IMR-90 (cell line): ENCODE data around the gene GRIK3. TPM values are rescaled to one million over a fixed set of nuclear protein-coding genes. Genes with fewer than 3 reads are reported as not detected.

Source experiments
- ATAC-seq: fragments of 200-7000 bp; cut with Tn5 transposase; 2 replicates; pipeline ENCODE4 v1.9.1; 2020; ENCODE audit warnings: low read depth, mild to moderate bottlenecking, moderate library complexity
- BruUV-seq: library from RNA; stranded (reverse); fragments of 400-500 nt; replicated peaks from 2 replicates; lab custom pipeline; 2021; lab: Mats Ljungman, UMichigan
- CTCF ChIA-PET: fragments of 300-600 bp; formaldehyde crosslinking; extraction: SDS; loops from one replicate; lab custom pipeline; 2021; ENCODE audit warnings: antibody characterized with exemption; lab: Yijun Ruan, JAX
- POLR2A ChIA-PET: fragments of 300-600 bp; sonication (Branson Sonifier 250); formaldehyde crosslinking; loops from one replicate; lab custom pipeline; 2022; ENCODE audit warnings: antibody characterized with exemption; ENCODE audit not compliant: unreplicated experiment; lab: Charles Lee
- DNase-seq: peaks from one replicate; pipeline ENCODE4 v3.0.0; 2013
- H2AFZ ChIP-seq: replicated peaks from 2 replicates; pipeline ENCODE3; 2013; ENCODE audit warnings: low read length, mild to moderate bottlenecking; ENCODE audit not compliant: poor library complexity
- H2AK5ac ChIP-seq: 2 replicates; pipeline ENCODE4 v1.6.1; 2013; ENCODE audit warnings: low read depth, low read length, inconsistent platforms
- H2AK9ac ChIP-seq: replicated peaks from 2 replicates; pipeline ENCODE3; 2013; ENCODE audit warnings: mild to moderate bottlenecking, low read depth, low read length, moderate library complexity; ENCODE audit not compliant: poor library complexity
- H2BK120ac ChIP-seq: 2 replicates; pipeline ENCODE4 v1.6.1; 2013; ENCODE audit warnings: low read depth, low read length, inconsistent platforms
- H2BK15ac ChIP-seq: 3 replicates; pipeline ENCODE4 v1.6.1; 2013; ENCODE audit warnings: low read depth, low read length, inconsistent platforms
- H2BK20ac ChIP-seq: 2 replicates; pipeline ENCODE4 v1.6.1; 2013; ENCODE audit warnings: low read depth, mild to moderate bottlenecking, inconsistent platforms, low read length, moderate library complexity
- H2BK5ac ChIP-seq: 2 replicates; pipeline ENCODE4 v1.6.1; 2013; ENCODE audit warnings: mild to moderate bottlenecking, low read depth, low read length, inconsistent platforms; ENCODE audit not compliant: poor library complexity, severe bottlenecking
- H3K14ac ChIP-seq: replicated peaks from 2 replicates; pipeline ENCODE4 v1.6.1; 2013; ENCODE audit warnings: low read depth, low read length, inconsistent platforms
- H3K18ac ChIP-seq: 2 replicates; pipeline ENCODE4 v1.6.1; 2013; ENCODE audit warnings: low read depth, low read length, control low read depth
- H3K23ac ChIP-seq: 2 replicates; pipeline ENCODE4 v1.6.1; 2013; ENCODE audit warnings: low read depth, low read length, inconsistent platforms
- H3K27ac ChIP-seq: 2 replicates; pipeline ENCODE4 v1.5.1; 2013; ENCODE audit warnings: mild to moderate bottlenecking, control low read depth, low read length; ENCODE audit not compliant: insufficient read depth
- H3K27me3 ChIP-seq: 2 replicates; pipeline ENCODE4 v1.6.1; 2013; ENCODE audit warnings: low read length; ENCODE audit not compliant: control insufficient read depth, insufficient read depth
- H3K36me3 ChIP-seq: 2 replicates; pipeline ENCODE4 v1.6.1; 2013; ENCODE audit warnings: low read length, mixed read lengths; ENCODE audit not compliant: control insufficient read depth, insufficient read depth
- H3K4ac ChIP-seq: 2 replicates; pipeline ENCODE4 v1.6.1; 2013; ENCODE audit warnings: low read depth, low read length, inconsistent platforms
- H3K4me1 ChIP-seq: 2 replicates; pipeline ENCODE4 v1.6.1; 2013; ENCODE audit warnings: low read length, mixed read lengths; ENCODE audit not compliant: control insufficient read depth, insufficient read depth
- H3K4me2 ChIP-seq: 2 replicates; pipeline ENCODE4 v1.6.1; 2013; ENCODE audit warnings: low read depth, mild to moderate bottlenecking, control low read depth, low read length, moderate library complexity
- H3K4me3 ChIP-seq: 2 replicates; pipeline ENCODE4 v1.5.1; 2013; ENCODE audit warnings: low read depth, mild to moderate bottlenecking, control low read depth, low read length, moderate library complexity; ENCODE audit not compliant: insufficient read depth
- H3K56ac ChIP-seq: 2 replicates; pipeline ENCODE4 v1.6.1; 2013; ENCODE audit warnings: low read length, inconsistent platforms; ENCODE audit not compliant: insufficient read depth; ENCODE audit errors: extremely low read depth
- H3K79me1 ChIP-seq, 2 experiments: 2 replicates each; pipeline ENCODE4 v1.6.1; 2013; ENCODE audit warnings: low read length in 2 of 2, inconsistent platforms in 1 of 2, low read depth in 1 of 2
- H3K9ac ChIP-seq: 2 replicates; pipeline ENCODE4 v1.6.1; 2013; ENCODE audit warnings: low read depth, low read length, control low read depth
- H3K9me1 ChIP-seq: 2 replicates; pipeline ENCODE4 v1.6.1; 2013; ENCODE audit warnings: low read length, inconsistent platforms; ENCODE audit not compliant: insufficient read depth
- H3K9me3 ChIP-seq: 2 replicates; pipeline ENCODE4 v1.6.1; 2013; ENCODE audit warnings: low read length; ENCODE audit not compliant: control insufficient read depth, insufficient read depth
- H4K20me1 ChIP-seq: 2 replicates; pipeline ENCODE4 v1.6.1; 2013; ENCODE audit warnings: low read length, inconsistent platforms; ENCODE audit not compliant: insufficient read depth
- H4K5ac ChIP-seq: 2 replicates; pipeline ENCODE4 v1.6.1; 2013; ENCODE audit warnings: mild to moderate bottlenecking, low read depth, low read length, control low read depth
- H4K8ac ChIP-seq, 2 experiments: 2 replicates each; pipeline ENCODE4 v1.6.1; 2013; ENCODE audit warnings: low read depth in 2 of 2, low read length in 2 of 2, control low read depth in 1 of 2, inconsistent platforms in 1 of 2
- H4K91ac ChIP-seq: 2 replicates; pipeline ENCODE4 v1.6.1; 2013; ENCODE audit warnings: low read depth, low read length, inconsistent platforms; ENCODE audit not compliant: insufficient read depth
- RAD21 ChIP-seq: IDR thresholded peaks from 2 replicates; pipeline ENCODE4 v1.6.1; 2012; ENCODE audit warnings: low read length, improper control_type of control experiment
- RCOR1 ChIP-seq: IDR thresholded peaks from 2 replicates; pipeline ENCODE4 v1.6.1; 2012; ENCODE audit warnings: mild to moderate bottlenecking, low read length, improper control_type of control experiment; ENCODE audit not compliant: insufficient replicate concordance
- WGBS, 2 experiments: methylation state at CpG; one replicate each; pipeline versions ENCODE4 v1.1.5 to v1.1.7; 2013; ENCODE audit warnings: missing lambda C conversion rate in 2 of 2; ENCODE audit not compliant: insufficient read length in 1 of 2; ENCODE audit errors: extremely low coverage in 2 of 2; 5-methylcytosine and 5-hydroxymethylcytosine counted together
- dilution Hi-C: fragments of 300-500 bp; cut with HindIII; formaldehyde crosslinking; loops from one replicate; pipeline ENCODE4 v1.14.3; 2018; ENCODE audit warnings: low sequenced_read_pairs; ENCODE audit not compliant: unreplicated experiment
- in situ Hi-C: fragments of 300-500 bp; cut with MboI; formaldehyde crosslinking; loops from 3 replicates; pipeline ENCODE4 v1.14.3; 2019; ENCODE audit warnings: low sequenced_read_pairs, inconsistent platforms, mixed read lengths
- intact Hi-C: fragments of 100-400 bp; cut with micrococcal nuclease; formaldehyde crosslinking; loops from 2 replicates; pipeline ENCODE4 v1.10.0; 2022
- polyA plus RNA-seq, 3 experiments: library from polyadenylated mRNA; depleted of rRNA; stranded (reverse); fragments of >200 nt; gene quantifications; 2 replicates each; pipeline ENCODE4 v1.2.3, GENCODE V29; 2012; ENCODE audit warnings: low replicate concordance in 1 of 3
- total RNA-seq: library from RNA; depleted of rRNA; stranded (reverse); fragments of >200 nt; gene quantifications from 2 replicates; pipeline ENCODE4 v1.2.3, GENCODE V29; 2012

GRIK3 gene
- total and polyA plus RNA-seq, 2 of the 4 experiments (the other 2 are of a cell fraction): not detected

GRCh38 chr1:36859926-36860325 lies 174.4 kb downstream of the GRIK3 start:
- POLR2A ChIA-PET: no interaction called here
- H2BK15ac ChIP-seq: no peak overlapping the region
- no peaks in the 10 kb centered on the region for H3K36me3 ChIP-seq
- H3K9me3 ChIP-seq: no peaks in the 10 kb centered on the region
- no peak overlapping the region for H2BK20ac ChIP-seq
- no peak overlapping the region for H3K27ac ChIP-seq
- ATAC-seq (no peak), DNase-seq (no peak)
- no peaks in the 10 kb centered on the region for H3K27me3 ChIP-seq
- no peak overlapping the region for H3K4ac ChIP-seq
- H3K9me1 ChIP-seq: no peaks in the 10 kb centered on the region
- no peak overlapping the region for H3K18ac ChIP-seq
- in situ Hi-C loops: no loop called here
- no peaks in the 10 kb centered on the region for H3K79me1 ChIP-seq
- dilution Hi-C loops: no loop called here
- no peak overlapping the region for H3K14ac ChIP-seq
- H3K56ac ChIP-seq: no peak overlapping the region
- H4K8ac ChIP-seq: no peak overlapping the region
- TF ChIP-seq RAD21 (no peak), RCOR1 (no peak)
- WGBS, 2 experiments: no CpG with 5 or more reads among the region's 10 CpGs
- no peak overlapping the region for H3K4me3 ChIP-seq
- H2AK9ac ChIP-seq: no peak overlapping the region
- no peak overlapping the region for H4K5ac ChIP-seq
- intact Hi-C loops: no loop called here
- no peak overlapping the region for H3K4me2 ChIP-seq
- H3K23ac ChIP-seq: no peak overlapping the region
- H2AK5ac ChIP-seq: no peak overlapping the region
- no peaks in the 10 kb centered on the region for H4K20me1 ChIP-seq
- H2BK5ac ChIP-seq: no peak overlapping the region
- no peak overlapping the region for H2AFZ ChIP-seq
- H2BK120ac ChIP-seq: no peak overlapping the region
- BruUV-seq: no TSS peak
- CTCF ChIA-PET: no interaction called here
- H3K4me1 ChIP-seq: no peaks in the 10 kb centered on the region
- H3K9ac ChIP-seq: no peak overlapping the region
- no peak overlapping the region for H4K91ac ChIP-seq
